HG03097 (cell line): ENCODE data around the gene CYTH1.

ENCODE experiments used
- ATAC-seq: cut with Tn5 transposase; IDR thresholded peaks from one replicate; pipeline ENCODE4 v1.9.1; 2021; ENCODE audit not compliant: unreplicated experiment, low FRiP score

Gene CYTH1

GRCh38 chr17:78719630-78720298, 62.3 kb downstream of the CYTH1 start:
- no peak for ATAC-seq

DNA sequence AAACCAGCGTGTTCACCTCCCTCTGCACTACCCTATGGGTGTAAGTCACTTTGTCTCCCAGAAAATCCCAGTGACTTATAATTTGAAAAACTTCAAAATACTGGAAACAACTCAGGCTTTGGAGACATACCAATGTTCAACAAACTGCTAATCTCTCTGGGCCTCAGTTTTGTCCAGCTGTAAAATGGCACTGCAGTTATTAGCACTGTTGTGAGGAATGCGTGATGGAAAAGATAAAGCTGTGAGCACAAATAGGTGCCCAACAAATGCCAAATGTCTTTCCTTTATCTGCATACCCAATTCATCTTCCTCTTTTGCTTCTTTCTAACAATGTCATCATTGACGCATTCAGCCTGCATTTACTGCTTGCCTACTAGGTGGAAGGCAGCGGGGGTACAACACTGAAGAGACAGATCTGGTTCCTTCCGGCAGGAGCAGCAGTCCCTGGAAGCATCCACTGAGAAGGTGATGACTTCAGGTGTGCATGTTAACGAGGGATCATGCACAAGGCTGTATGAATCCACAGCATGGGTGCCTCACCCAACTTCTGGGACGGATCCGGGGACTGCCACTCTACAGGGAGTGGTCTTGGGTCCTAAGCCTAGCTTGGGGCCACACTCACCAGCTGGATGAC, 63.4 kb downstream of the CYTH1 start:
- no peak for ATAC-seq

- ATAC-seq = no peak
Measured at GRCh38 chr17:78717431-78717980, 64.6 kb downstream of the CYTH1 start.

GRCh38 chr17:78716814-78717393, 65.2 kb downstream of the CYTH1 start:
- ATAC-seq = no peak

DNA sequence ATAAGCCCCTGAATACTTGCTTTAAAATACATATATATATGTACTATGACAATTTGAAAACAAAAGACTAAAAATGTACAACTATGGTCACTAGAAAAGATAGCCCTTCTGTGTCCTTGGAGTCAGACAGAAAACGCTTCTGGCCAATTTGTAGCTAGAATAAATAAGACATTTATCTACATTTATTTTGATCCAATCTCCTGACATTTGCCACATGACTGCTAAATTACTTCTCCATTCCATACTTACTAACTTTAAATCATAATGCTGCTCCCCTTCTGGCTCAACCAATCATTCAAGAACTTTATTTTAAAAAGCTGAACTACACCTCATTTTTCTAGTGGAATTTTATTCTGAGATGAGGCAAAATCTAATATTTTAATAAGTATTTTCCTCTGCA, 65.8 kb downstream of the CYTH1 start:
- ATAC-seq = no peak

DNA sequence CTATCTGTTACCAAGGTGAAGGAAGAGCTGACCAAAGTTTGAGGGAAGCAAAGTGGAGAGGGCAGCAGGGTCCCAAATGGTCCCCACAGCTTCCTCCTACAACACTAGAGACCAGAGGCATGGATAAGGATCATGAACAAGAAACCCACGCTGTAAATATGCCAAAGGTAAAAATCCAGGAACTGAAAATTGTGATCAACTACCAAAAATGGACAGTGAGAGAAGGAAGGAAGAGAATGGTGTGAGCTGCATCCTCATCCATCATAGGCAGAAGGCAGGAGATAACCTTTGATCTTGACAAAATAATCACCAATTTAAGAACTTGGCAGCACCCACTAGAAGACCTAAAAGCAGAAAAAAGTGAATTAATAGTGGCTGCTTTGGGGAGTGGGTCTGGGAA, 66.2 kb downstream of the CYTH1 start:
- ATAC-seq = no peak

- no peak for ATAC-seq
Measured at GRCh38 chr17:78715000-78715771, 66.9 kb downstream of the CYTH1 start.

DNA sequence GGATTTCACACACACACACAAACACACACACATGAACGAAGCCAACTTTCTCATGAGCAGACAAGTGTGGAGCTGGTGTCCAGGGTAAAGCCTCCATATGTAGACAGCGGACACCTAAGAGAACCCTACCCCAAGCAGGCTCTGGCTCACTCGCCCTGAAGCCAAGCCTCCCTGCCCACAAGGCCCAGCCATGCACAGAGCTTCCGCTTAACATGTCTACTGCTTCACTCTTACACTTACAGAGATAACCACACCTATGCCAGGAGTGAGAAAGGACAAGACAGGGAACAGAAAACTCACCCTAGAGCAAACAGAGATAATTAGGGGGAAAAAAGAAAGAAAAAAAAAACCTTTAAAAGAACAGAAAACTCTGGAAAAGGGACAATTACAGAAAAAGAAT, 67.5 kb downstream of the CYTH1 start:
- ATAC-seq = no peak

DNA sequence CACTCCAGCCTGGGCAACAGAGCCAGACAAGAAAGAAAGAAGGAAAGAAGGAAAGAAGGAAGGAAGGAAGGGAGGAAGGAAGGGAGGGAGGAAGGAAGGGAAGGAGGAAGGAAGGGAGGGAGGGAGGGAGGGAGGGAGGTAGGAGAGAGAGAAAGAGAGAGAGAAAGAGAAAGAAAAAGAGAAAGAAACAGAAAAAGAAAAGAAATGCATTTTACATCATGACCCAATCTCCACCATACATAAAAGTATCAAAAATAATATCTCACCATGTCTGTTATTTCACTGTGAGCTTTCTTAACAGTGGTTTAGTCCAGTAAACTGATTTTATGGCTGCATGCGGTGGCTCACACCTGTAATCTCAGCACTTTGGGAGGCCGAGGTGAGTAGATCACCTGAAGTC, 70.0 kb downstream of the CYTH1 start:
- no peak for ATAC-seq

- no peak for ATAC-seq
Measured at GRCh38 chr17:78710607-78711006, 71.5 kb downstream of the CYTH1 start.

DNA sequence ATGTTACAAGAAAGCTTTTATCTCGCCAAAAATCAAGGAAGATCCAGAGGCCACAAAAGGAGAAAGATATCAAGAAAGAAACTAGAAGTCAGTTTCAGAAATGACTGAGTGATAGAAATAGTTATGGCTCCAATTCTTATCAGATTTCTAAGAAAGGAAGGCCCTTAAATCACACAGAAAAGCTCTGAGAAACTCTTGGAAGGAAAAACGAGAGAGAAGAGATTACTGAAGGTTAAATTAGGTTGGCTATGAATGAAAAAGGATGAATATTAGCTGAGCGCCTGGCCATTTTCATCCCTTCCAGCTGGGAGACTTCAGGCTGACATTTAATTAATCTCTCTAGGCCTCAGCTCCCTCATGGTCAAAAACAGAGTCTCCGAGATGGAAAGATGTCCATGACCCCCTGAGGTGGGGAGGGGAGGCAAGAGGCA, 72.3 kb downstream of the CYTH1 start:
- ATAC-seq = no peak

DNA sequence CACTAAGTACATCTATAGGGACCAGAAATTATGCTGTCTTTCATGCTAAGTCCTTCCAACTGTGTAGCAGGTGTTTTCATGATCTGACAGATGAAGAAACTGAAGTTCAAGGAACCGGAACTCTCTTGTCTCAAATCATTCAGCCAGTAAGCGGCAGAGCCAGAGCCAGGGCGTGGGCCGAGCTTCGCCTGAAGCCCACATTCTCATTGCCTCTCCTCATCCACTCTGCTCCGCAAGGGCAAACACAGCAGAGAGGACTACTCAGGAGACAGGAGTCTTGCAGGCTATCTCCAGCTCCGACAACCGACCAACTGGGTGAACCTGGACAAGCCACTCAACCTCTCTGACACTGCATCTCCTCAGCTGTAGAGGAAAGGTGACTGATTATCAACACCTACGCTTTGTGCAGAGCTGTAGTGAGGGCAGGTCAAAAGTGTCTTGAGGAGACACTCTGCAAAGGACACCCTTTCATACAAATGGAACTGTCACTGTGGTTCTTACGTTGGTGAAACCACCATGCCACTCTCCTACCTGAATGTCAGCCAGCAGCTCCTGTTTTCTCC, 72.9 kb downstream of the CYTH1 start:
- peak; percentile 51 for ATAC-seq

DNA sequence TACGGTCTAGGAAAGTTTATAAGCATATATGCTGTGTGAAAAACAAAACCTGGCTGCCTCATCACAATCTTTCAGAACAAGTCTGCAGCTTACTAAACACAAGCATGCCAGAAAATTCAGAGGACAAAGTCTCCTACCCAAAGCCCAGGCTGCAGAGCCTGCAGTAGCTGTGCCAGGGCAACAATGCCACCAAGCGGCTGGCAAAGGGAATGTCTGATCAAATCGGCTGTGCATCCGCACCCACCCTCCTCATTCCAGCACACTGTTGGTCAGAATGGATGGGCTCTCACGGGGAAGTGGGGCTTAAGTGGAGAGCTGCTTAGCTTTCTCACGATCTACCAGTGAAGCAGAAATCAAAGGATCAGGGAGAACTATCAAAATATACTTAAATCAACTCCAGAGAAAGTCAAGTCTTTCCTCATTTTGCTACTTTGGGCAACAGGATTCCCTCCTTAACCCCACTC, 73.5 kb downstream of the CYTH1 start:
- no peak for ATAC-seq

GRCh38 chr17:78707923-78708322, 74.2 kb downstream of the CYTH1 start:
- ATAC-seq = no peak

- no peak for ATAC-seq
Measured at GRCh38 chr17:78707016-78707415, 75.1 kb downstream of the CYTH1 start.

DNA sequence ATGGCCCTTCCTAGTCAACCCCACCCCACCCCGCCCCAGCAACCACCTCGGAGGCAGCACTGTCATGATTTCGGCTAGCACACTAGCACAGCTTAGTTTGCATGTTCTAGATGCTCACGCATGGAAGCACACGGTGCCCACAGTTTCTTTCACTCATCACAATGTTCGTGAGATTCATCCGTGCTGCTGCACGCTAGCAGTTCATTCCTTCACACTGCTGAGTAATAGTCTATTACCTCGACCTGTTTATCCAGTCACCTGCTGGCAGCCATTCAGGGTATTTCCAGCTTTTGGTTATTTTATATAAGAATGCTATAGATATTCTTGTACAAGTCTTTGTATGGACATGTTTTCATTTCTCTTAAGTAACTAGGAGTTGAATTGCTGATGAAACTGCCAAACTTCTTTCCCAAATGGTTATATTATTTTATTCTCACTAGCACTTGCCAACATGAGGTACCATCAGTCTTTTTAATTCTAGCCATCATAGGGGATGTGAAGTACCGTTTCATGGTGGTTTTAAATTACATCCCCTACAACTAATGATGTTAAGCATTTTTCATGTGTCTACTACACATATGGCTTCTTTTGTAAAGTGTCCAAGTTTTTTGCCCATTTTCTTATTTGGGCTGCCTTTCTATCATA, 75.7 kb downstream of the CYTH1 start:
- peak; percentile 57 for ATAC-seq

- ATAC-seq = no peak
Measured at GRCh38 chr17:78705071-78705470, 77.0 kb downstream of the CYTH1 start.

DNA sequence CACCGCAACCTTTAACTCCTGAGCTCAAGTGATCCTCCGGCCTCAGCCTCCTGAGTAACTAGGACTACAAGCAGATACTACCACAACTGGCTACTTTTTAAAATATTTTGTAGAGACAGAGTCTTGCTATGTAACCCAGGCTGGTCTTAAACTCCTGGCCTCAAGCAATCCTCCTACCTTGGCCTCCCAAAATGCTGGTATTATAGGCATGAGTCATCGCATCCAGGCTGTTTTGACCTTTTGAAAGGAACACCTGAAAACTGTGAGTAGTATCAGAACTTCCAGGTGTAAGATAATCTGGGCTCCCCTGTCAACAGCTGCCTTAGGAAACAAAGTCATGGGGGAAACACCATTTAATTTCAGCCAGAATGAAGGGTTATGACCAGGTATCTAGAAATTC, 77.5 kb downstream of the CYTH1 start:
- ATAC-seq = no peak

DNA sequence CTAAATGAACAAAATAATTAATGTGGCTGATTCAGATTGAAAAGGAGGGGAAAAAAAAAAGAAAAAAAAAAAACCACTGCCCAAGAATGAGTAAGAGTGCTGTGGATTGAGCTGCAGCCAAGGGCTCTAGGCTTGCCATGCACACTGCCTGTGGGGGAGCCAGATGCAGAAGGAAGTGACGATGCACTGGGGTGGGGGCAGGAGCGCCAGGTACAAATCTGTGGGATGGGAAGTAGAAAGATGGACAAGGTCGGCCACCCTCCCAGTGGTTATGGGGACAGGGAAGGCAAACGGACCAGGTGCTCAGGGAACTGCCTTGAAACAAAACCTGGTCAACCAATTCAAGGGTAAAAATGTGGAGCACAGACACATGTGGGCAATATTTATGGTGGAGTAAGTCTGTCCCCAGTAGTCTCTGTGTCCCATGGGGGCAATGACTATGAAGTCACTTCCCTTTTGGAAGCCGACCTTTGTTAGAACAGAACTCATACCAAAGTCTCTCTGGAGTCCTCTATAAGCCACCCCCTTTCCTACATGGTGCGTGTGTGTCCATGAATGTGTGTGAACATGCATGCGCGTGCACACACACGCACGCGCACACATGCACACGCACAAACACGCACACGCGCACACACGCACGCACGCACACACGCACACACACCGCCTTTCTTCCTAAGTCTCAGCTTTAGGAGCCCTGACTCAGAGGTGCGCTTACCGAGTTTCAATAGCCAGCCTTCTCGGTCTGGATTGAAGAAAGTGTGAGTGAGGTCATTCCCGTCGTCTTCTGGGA, 84.3 kb downstream of the CYTH1 start:
- no peak for ATAC-seq
